ENCODE measurements around the gene CD55. TPM values are rescaled to one million over a fixed set of nuclear protein-coding genes. Genes with fewer than 3 reads are reported as not detected.

CD55 gene
- total and polyA plus RNA-seq, 2 of the 8 experiments (the other 6 are each of a cell fraction or from before 2014, with no cell fraction given) = 20.1 to 22.8 TPM

GRCh38 chr1:207335138-207335537, 13.7 kb downstream of the CD55 start (continued):
- TF ChIP-seq CHD7 (IDR thresholded peaks at IDR 0.05; ENCODE audit: insufficient replicate concordance, low read length) (no peak), RFX5 (IDR thresholded peaks at IDR 0.05; ENCODE audit: borderline replicate concordance, low read depth, low read length) (no peak), SAP30 (IDR thresholded peaks at IDR 0.05; ENCODE audit: insufficient read depth, insufficient replicate concordance, low read length) (no peak)
